Activated naive CD4-positive, alpha-beta T cell treated with Interleukin-2 at 50 U/mL for 16 hours (primary cell): ENCODE results near the gene SCN2A.
"Not testable (repeated sequence)": the region's sequence is repeated elsewhere in the genome, so short reads cannot be mapped to it uniquely, and the experiment has no call there.

Experiments
- DNase-seq: peaks from one replicate; pipeline ENCODE4 v3.0.0-alpha.2; 2020

The SCN2A gene

GRCh38 chr2:165256618-165257017 is 17.4 kb downstream of the SCN2A start:
- no peak for DNase-seq

DNA sequence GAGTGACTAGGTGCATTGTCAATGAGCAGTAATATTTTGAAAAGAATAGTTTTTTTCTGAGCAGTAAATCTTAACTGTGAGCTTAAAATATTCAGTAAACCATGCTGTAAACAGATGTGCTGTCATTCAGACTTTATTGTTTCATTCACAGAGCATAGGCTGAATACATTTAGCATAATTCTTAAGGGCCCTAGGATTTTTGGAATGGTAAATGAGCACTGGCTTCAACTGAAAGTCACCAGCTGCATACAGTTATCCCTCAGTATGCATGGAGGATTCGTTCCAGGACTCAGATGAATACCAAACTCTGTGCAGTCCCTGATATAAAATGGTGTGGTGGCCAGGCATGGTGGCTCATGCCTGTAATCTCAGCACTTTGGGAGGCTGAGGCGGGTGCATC is 21.1 kb downstream of the SCN2A start:
- DNase-seq: not testable (repeated sequence)

DNA sequence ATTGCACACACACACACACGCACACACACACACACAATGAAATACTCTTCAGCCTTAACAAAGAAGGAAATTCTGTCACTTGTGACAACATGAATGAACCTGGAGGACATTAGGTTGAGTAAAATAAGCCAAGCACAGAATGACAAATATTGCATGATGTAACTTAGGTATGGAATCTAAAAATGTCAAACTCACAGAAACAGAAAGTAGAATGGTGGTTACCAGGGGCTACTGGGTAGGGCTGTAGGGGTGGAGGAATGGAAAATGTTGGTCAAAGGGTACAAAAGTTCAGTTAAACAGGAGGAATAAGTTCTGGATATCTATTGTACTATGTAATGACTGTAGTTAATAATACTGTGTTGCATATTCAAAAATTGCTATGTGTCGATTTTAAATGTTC is 29.5 kb downstream of the SCN2A start:
- no peak for DNase-seq

GRCh38 chr2:165273176-165273575 is 34.0 kb downstream of the SCN2A start:
- DNase-seq: no peak

DNA sequence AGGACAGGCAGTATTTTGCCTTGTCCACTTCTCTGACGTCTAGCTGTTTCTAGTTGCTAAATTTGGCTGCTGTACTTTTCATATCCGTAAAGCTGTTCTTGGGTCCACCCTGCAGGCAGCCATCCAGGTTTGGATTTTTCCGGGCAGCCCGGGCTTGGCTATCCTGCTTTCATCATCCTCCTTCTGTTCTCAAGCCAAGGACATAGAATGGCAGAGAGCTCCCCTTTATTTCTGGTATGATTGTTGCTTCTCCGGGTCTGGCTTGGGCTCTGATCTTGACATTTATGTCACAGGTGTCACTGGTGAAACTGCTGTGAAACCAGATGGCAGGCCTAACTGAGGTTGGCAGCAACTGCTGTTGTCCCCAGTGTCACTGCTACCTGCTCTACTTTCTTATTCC is 35.5 kb downstream of the SCN2A start:
- DNase-seq: no peak

GRCh38 chr2:165275932-165276331 is 36.7 kb downstream of the SCN2A start:
- no peak for DNase-seq

GRCh38 chr2:165277295-165277694 is 38.1 kb downstream of the SCN2A start:
- DNase-seq: no peak

- no peak for DNase-seq
These were observed 38.8 kb downstream of the SCN2A start for GRCh38 chr2:165277860-165278656.

DNA sequence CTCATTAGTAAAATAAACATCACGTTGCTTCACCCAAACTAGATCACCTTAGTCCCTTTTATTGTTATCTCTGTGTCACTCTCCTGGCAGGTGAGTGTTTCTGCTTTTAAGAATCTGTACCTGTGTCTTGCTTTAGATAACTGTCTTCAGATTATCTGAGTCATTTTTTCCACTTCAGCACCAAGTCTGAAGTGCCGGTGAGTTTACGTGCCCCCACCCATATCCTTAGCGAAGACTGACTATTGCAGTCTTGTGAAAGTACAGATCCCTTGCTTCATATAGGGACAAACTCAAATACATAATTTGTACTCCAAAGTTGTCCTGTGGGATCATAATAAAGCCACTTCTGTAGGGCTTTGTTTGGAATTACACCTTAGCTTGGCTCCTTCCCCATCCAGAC is 41.1 kb downstream of the SCN2A start:
- no peak for DNase-seq

DNA sequence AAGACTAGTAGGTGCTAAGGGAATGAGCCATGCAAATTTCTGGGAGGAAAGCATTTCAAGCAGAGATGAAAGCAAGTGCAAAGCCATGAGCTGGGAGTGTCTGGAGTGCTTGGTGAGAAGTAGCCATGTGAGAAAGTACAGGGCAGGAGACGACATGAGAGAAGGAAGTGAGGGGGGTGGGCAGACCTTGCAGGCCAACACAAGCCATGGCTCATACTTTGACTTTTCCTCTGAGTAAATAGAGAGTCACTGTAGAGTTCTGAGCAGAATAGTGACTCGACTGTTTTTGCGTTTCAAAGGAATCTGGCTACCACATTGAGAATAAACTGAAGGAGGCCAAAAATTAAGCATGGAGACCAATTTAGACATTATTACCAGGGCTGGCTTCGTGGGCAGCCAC is 42.2 kb downstream of the SCN2A start:
- no peak for DNase-seq

- no peak for DNase-seq
These were observed 44.1 kb downstream of the SCN2A start for GRCh38 chr2:165283342-165283741.

GRCh38 chr2:165287094-165287778 is 48.0 kb downstream of the SCN2A start:
- no peak for DNase-seq

- no peak for DNase-seq
These were observed 49.9 kb downstream of the SCN2A start for GRCh38 chr2:165289069-165289468.

GRCh38 chr2:165293440-165294420 is 54.5 kb downstream of the SCN2A start:
- no peak for DNase-seq

DNA sequence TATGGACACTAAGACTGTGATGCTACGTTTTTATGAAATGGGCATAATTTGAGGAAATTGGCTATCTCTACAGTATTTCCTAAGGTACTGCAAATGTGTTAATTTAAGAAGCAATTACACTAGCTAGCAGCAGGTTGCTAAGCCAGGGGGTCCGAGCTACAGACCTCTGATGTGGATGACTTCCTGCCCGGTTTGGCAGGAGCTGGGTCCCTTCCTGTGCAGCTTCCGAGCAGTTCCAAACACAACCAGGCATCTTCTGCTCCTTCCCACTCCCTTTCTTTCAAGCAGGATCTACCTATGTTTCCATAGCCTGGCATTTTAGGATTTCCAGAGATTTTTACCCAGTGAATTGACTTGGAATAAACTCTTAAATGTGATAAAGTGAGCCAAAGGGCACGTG is 55.7 kb downstream of the SCN2A start:
- no peak for DNase-seq

DNA sequence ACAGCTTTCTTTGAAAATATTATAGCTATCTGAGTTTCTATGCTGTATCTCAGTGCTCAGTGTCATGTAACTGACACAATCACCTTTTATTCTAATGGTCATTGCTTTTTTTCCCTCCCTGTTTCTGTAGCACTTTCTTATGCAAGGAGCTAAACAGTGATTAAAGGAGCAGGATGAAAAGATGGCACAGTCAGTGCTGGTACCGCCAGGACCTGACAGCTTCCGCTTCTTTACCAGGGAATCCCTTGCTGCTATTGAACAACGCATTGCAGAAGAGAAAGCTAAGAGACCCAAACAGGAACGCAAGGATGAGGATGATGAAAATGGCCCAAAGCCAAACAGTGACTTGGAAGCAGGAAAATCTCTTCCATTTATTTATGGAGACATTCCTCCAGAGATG is 56.4 kb downstream of the SCN2A start:
- no peak for DNase-seq

GRCh38 chr2:165305391-165306096 is 66.3 kb downstream of the SCN2A start:
- DNase-seq: no peak

- no peak for DNase-seq
These were observed 68.1 kb downstream of the SCN2A start for GRCh38 chr2:165307317-165307716.

GRCh38 chr2:165311949-165312348 is 72.7 kb downstream of the SCN2A start:
- DNase-seq: no peak

DNA sequence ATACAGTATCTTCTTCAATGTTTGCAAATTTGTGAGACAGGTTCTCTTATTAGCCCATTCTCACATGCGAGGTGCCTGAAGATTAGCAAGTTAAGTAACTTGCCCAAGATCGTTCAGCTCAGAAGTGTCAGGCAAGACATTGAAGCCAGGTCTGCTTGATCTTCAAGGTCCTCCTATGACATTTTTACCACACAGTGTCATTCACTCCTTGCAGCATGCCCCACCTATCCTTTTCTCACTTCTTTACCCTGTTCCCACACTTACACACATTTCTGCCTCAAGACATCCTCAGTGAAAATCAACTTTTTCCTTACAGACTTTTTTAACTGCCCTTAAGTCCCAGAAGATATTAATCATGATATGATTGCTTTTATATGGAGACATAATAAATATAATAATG is 73.8 kb downstream of the SCN2A start:
- DNase-seq: no peak

DNA sequence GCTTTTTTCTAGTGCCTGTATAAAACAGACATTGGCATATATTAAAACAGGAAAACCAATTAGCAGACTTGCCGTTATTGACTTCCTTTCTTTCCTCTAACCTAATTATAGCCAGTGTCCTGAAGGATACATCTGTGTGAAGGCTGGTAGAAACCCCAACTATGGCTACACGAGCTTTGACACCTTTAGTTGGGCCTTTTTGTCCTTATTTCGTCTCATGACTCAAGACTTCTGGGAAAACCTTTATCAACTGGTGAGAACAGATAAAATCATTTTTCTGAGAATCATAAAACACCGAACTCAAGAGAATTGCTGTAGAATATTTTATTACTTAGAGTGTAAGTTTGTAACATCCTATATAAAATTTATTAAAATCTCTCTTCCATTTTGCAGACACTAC is 74.3 kb downstream of the SCN2A start:
- no peak for DNase-seq

GRCh38 chr2:165328272-165328671 is 89.1 kb downstream of the SCN2A start:
- no peak for DNase-seq

DNA sequence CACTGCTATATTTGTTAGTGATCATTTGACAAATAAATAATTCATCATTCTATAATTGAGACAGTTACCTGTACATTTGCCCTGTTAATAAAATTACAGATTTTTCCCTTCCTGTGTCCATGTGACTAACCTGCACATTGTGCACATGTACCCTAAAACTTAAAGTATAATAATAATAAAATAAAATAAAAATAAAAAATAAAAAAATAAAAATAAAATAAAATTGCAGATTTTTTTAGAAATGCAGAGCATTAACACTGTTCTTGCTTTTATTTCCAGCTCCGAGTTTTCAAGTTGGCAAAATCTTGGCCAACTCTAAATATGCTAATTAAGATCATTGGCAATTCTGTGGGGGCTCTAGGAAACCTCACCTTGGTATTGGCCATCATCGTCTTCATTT is 105.1 kb downstream of the SCN2A start:
- not testable (repeated sequence) for DNase-seq
